H1 (cell line): ENCODE data around the gene OSBPL6. TPM values are rescaled to one million over a fixed set of nuclear protein-coding genes. Genes with fewer than 3 reads are reported as not detected.

ENCODE experiments used
- CTCF ChIA-PET: fragments of 300-600 bp; sonication (Branson Sonifier 250); formaldehyde crosslinking; loops from one replicate; lab custom pipeline; 2021; ENCODE audit not compliant: partially characterized antibody; lab: Charles Lee
- POLR2A ChIA-PET: fragments of 300-600 bp; sonication (Branson Sonifier 250); formaldehyde crosslinking; loops from one replicate; lab custom pipeline; 2021; ENCODE audit warnings: inconsistent platforms; ENCODE audit not compliant: partially characterized antibody; lab: Charles Lee
- DNase-seq, 2 experiments: peaks; one replicate each; pipeline versions ENCODE4 v3.0.0 to v3.0.0-alpha.2; 2010 to 2022; ENCODE audit warnings: low spot score in 2 of 2, low read depth in 1 of 2, mixed read lengths in 1 of 2
- FAIRE-seq: peaks from 2 replicates; lab custom pipeline; 2011; peaks lifted over from hg19 to GRCh38; lab: Jason Lieb, UNC
- H2AFZ ChIP-seq: 2 replicates; pipeline ENCODE4 v1.8.1; 2012; ENCODE audit warnings: low read length, inconsistent platforms
- H2AK5ac ChIP-seq: 2 replicates; pipeline ENCODE4 v1.6.1; 2013; ENCODE audit warnings: low read depth, low read length
- H2BK120ac ChIP-seq: replicated peaks from 2 replicates; pipeline ENCODE3; 2013; ENCODE audit warnings: low read depth, low read length, inconsistent platforms
- H2BK12ac ChIP-seq: 2 replicates; pipeline ENCODE4 v1.6.1; 2013; ENCODE audit warnings: low read depth, low read length
- H2BK15ac ChIP-seq: 2 replicates; pipeline ENCODE4 v1.6.1; 2013; ENCODE audit warnings: low read length
- H2BK20ac ChIP-seq: 2 replicates; pipeline ENCODE4 v1.6.1; 2013; ENCODE audit warnings: low read length
- H2BK5ac ChIP-seq: 2 replicates; pipeline ENCODE4 v1.6.1; 2013; ENCODE audit warnings: low read depth, low read length
- H3K14ac ChIP-seq: 2 replicates; pipeline ENCODE4 v1.6.1; 2013; ENCODE audit warnings: inconsistent platforms; ENCODE audit not compliant: insufficient read length
- H3K18ac ChIP-seq: 2 replicates; pipeline ENCODE4 v1.6.1; 2013; ENCODE audit warnings: low read length; ENCODE audit errors: extremely low read depth
- H3K23ac ChIP-seq: 2 replicates; pipeline ENCODE4 v1.6.1; 2013; ENCODE audit warnings: inconsistent platforms; ENCODE audit not compliant: insufficient read length
- H3K23me2 ChIP-seq: 2 replicates; pipeline ENCODE4 v1.6.1; 2013; ENCODE audit warnings: low read depth, low read length
- H3K27ac ChIP-seq: 2 replicates; pipeline ENCODE4 v1.6.1; 2011; ENCODE audit warnings: low read depth, low read length, inconsistent platforms
- H3K27me3 ChIP-seq, 4 experiments: replicated peaks in 1 of 4; 1 replicate in 1 of 4; 2 replicates in 3 of 4; pipeline versions ENCODE4 v1.6.1 to v1.8.1; 2011 to 2013; ENCODE audit warnings: low read length in 3 of 4, mild to moderate bottlenecking in 3 of 4, inconsistent platforms in 2 of 4, mixed read lengths in 2 of 4, moderate library complexity in 1 of 4; ENCODE audit not compliant: control insufficient read depth in 3 of 4, insufficient read depth in 3 of 4; ENCODE audit errors: extremely low read depth in 1 of 4
- H3K36me3 ChIP-seq, 4 experiments: 2 replicates each; pipeline versions ENCODE4 v1.6.1 to v1.8.1; 2011 to 2013; ENCODE audit warnings: mild to moderate bottlenecking in 4 of 4, low read length in 3 of 4, moderate library complexity in 2 of 4, control low read depth in 1 of 4, inconsistent platforms in 1 of 4; ENCODE audit not compliant: insufficient read depth in 4 of 4, control insufficient read depth in 2 of 4
- H3K4ac ChIP-seq: replicated peaks from 2 replicates; pipeline ENCODE3; 2013; ENCODE audit warnings: low read length, low read depth, mixed read lengths, inconsistent platforms; ENCODE audit not compliant: insufficient read length
- H3K4me1 ChIP-seq, 4 experiments: replicated peaks in 1 of 4; 1 replicate in 1 of 4; 2 replicates in 3 of 4; pipeline versions ENCODE4 v1.6.1 to v1.8.1; 2011 to 2013; ENCODE audit warnings: low read length in 3 of 4, inconsistent platforms in 2 of 4, mixed read lengths in 1 of 4; ENCODE audit not compliant: insufficient read depth in 4 of 4, control insufficient read depth in 3 of 4
- H3K4me2 ChIP-seq, 2 experiments: 2 replicates each; pipeline versions ENCODE4 v1.6.1 to v1.8.1; 2011 to 2013; ENCODE audit warnings: low read depth in 2 of 2, low read length in 2 of 2, control low read depth in 1 of 2, inconsistent platforms in 1 of 2, mild to moderate bottlenecking in 1 of 2; ENCODE audit not compliant: insufficient read depth in 1 of 2
- H3K4me3 ChIP-seq, 4 experiments: fragments of 200-600, 300-600 bp in 1 of 4; sonication (generic), shearing (Covaris generic), sonication (Bioruptor Twin) in 1 of 4; 2 replicates each; pipeline versions ENCODE4 v1.5.1 to v1.8.1; 2011 to 2016; ENCODE audit warnings: low read length in 4 of 4, low read depth in 3 of 4, control low read depth in 2 of 4, inconsistent platforms in 2 of 4, mild to moderate bottlenecking in 2 of 4, mixed read lengths in 1 of 4, moderate library complexity in 1 of 4; ENCODE audit not compliant: insufficient read depth in 2 of 4; ENCODE audit errors: extremely low read depth in 1 of 4
- H3K56ac ChIP-seq: replicated peaks from 2 replicates; pipeline ENCODE3; 2013; ENCODE audit warnings: low read depth, mild to moderate bottlenecking, mixed read lengths, low read length, inconsistent platforms; ENCODE audit not compliant: insufficient read length
- H3K79me1 ChIP-seq: 2 replicates; pipeline ENCODE4 v1.6.1; 2013; ENCODE audit warnings: low read depth, low read length, control low read depth
- H3K79me2 ChIP-seq, 2 experiments: 2 replicates each; pipeline versions ENCODE4 v1.6.1 to v1.8.1; 2012 to 2013; ENCODE audit warnings: low read length in 2 of 2, mild to moderate bottlenecking in 2 of 2, inconsistent platforms in 1 of 2; ENCODE audit not compliant: insufficient read depth in 2 of 2, control insufficient read depth in 1 of 2
- H3K9ac ChIP-seq, 4 experiments: replicated peaks in 1 of 4; 1 replicate in 1 of 4; 2 replicates in 3 of 4; pipeline versions ENCODE4 v1.6.1 to v1.8.1; 2011 to 2013; ENCODE audit warnings: low read depth in 3 of 4, low read length in 3 of 4, control low read depth in 2 of 4, mild to moderate bottlenecking in 2 of 4, moderate library complexity in 2 of 4, inconsistent platforms in 1 of 4; ENCODE audit errors: extremely low read depth in 1 of 4
- H3K9me3 ChIP-seq, 2 experiments: 2 replicates each; pipeline versions ENCODE4 v1.6.1 to v1.8.1; 2012 to 2013; ENCODE audit warnings: mild to moderate bottlenecking in 2 of 2, moderate library complexity in 2 of 2, control low read depth in 1 of 2, inconsistent platforms in 1 of 2, low read depth in 1 of 2, low read length in 1 of 2, mixed read lengths in 1 of 2; ENCODE audit not compliant: insufficient read depth in 2 of 2
- H4K20me1 ChIP-seq, 2 experiments: replicated peaks in 1 of 2; 2 replicates each; pipeline versions ENCODE3 to v1.8.1; 2011 to 2013; ENCODE audit warnings: inconsistent platforms in 2 of 2, low read length in 2 of 2, mild to moderate bottlenecking in 1 of 2; ENCODE audit not compliant: insufficient read depth in 2 of 2, control insufficient read depth in 1 of 2
- H4K5ac ChIP-seq: 2 replicates; pipeline ENCODE4 v1.6.1; 2013; ENCODE audit warnings: low read length, low read depth, mixed read lengths, inconsistent platforms; ENCODE audit not compliant: insufficient read length
- H4K8ac ChIP-seq: 2 replicates; pipeline ENCODE4 v1.8.0; 2013; ENCODE audit warnings: mild to moderate bottlenecking, moderate library complexity, low read length, inconsistent platforms; ENCODE audit not compliant: insufficient read depth; ENCODE audit errors: extremely low read depth
- H4K91ac ChIP-seq: replicated peaks from 2 replicates; pipeline ENCODE3; 2013; ENCODE audit warnings: low read length, mixed read lengths, inconsistent platforms; ENCODE audit not compliant: insufficient read length
- ASH2L ChIP-seq: fragments of 200-600, 300-600 bp; sonication (generic); IDR thresholded peaks from one replicate; pipeline ENCODE4 v1.7.1; 2017; ENCODE audit warnings: low read length
- CEBPB ChIP-seq: IDR thresholded peaks from 2 replicates; pipeline ENCODE4 v1.6.1; 2012; ENCODE audit warnings: low read depth, low read length
- CHD2 ChIP-seq: IDR thresholded peaks from 2 replicates; pipeline ENCODE4 v1.6.1; 2012; ENCODE audit warnings: low read length, improper control_type of control experiment
- CREB1 ChIP-seq: IDR thresholded peaks from 2 replicates; pipeline ENCODE4 v1.6.1; 2012; ENCODE audit warnings: inconsistent platforms
- GTF2F1 ChIP-seq: IDR thresholded peaks from 2 replicates; pipeline ENCODE4 v1.6.1; 2012; ENCODE audit warnings: low read depth, low read length, improper control_type of control experiment, borderline replicate concordance
- HDAC6 ChIP-seq: IDR thresholded peaks from one replicate; pipeline ENCODE4 v1.7.1; 2012; ENCODE audit warnings: low read depth, mild to moderate bottlenecking, inconsistent platforms, low read length, moderate library complexity
- KDM1A ChIP-seq: fragments of 200-600, 300-600 bp; sonication (generic); IDR thresholded peaks from 2 replicates; pipeline ENCODE4 v1.7.1; 2016; ENCODE audit warnings: mild to moderate bottlenecking, low read length, borderline replicate concordance
- NRF1 ChIP-seq: IDR thresholded peaks from 2 replicates; pipeline ENCODE4 v1.6.1; 2011; ENCODE audit warnings: mild to moderate bottlenecking, low read depth, low read length, improper control_type of control experiment
- RNF2 ChIP-seq: fragments of 200-900, 300-1000 bp; sonication (generic); IDR thresholded peaks from 2 replicates; pipeline ENCODE4 v1.7.1; 2016; ENCODE audit warnings: borderline replicate concordance, low read depth, mild to moderate bottlenecking, antibody characterized with exemption, low read length; ENCODE audit not compliant: poor library complexity, severe bottlenecking; ENCODE audit errors: missing control alignments
- SP1 ChIP-seq: IDR thresholded peaks from 2 replicates; pipeline ENCODE4 v1.6.1; 2011; ENCODE audit warnings: low read depth, low read length
- SP2 ChIP-seq: IDR thresholded peaks from 2 replicates; pipeline ENCODE4 v1.6.1; 2012; ENCODE audit warnings: mild to moderate bottlenecking, low read length, inconsistent platforms
- TAF1 ChIP-seq: IDR thresholded peaks from 2 replicates; pipeline ENCODE4 v1.6.1; 2011; ENCODE audit warnings: mild to moderate bottlenecking, low read depth, low read length
- TAF7 ChIP-seq: optimal IDR thresholded peaks from 2 replicates; pipeline ENCODE3; 2011; ENCODE audit warnings: low read depth, mild to moderate bottlenecking, inconsistent platforms, low read length, moderate library complexity, borderline replicate concordance
- TEAD4 ChIP-seq: IDR thresholded peaks from 2 replicates; pipeline ENCODE4 v1.6.1; 2012; ENCODE audit warnings: low read depth, low read length, inconsistent platforms, mixed read lengths
- WGBS, 2 experiments: shearing (Covaris generic) in 1 of 2; methylation state at CpG; one replicate each; pipeline versions ENCODE4 v1.1.6 to v1.1.7; 2013 to 2015; ENCODE audit warnings: low lambda C conversion rate in 2 of 2, mixed read lengths in 2 of 2, inconsistent platforms in 1 of 2, low coverage in 1 of 2, missing lambda C conversion rate in 1 of 2; ENCODE audit not compliant: insufficient replicate concordance in 2 of 2, insufficient coverage in 1 of 2, insufficient read length in 1 of 2; ENCODE audit errors: extremely low coverage in 1 of 2, missing lambda C conversion rate in 1 of 2; 5-methylcytosine and 5-hydroxymethylcytosine counted together
- polyA plus RNA-seq, 7 experiments: library from polyadenylated mRNA; depleted of rRNA in 3 of 7; stranded (reverse) in 5 of 7; unstranded in 2 of 7; fragments of >200 nt in 5 of 7; fragments of 200-250 nt in 2 of 7; gene quantifications; 1 replicate in 5 of 7; 2 replicates in 1 of 7; 4 replicates in 1 of 7; pipeline versions ENCODE4 v1.2.1 to v1.2.3, GENCODE V29; 2011 to 2013; ENCODE audit warnings: missing spikeins in 2 of 7, mixed read lengths in 2 of 7
- total RNA-seq: library from RNA; stranded (reverse); fragmentation: NEBNext Ultra II Directional; extraction: Animal tissue kit (Norgen Biotek cat#: 25700); gene quantifications from 2 replicates; pipeline ENCODE4 v1.2.1, GENCODE V29; 2021
- TF ChIP-seq, protein P1 (sequence below): IDR thresholded peaks from 2 replicates; pipeline ENCODE4 v1.6.1; 2011; ENCODE audit warnings: low read length, improper control_type of control experiment

The OSBPL6 gene
- total and polyA plus RNA-seq, 2 of the 8 experiments (the other 6 are each of a cell fraction or from before 2014, with no cell fraction given), result 1.7 to 5.6 TPM

- FAIRE-seq, result no peak
- Histone ChIP-seq H3K79me1 (no peaks in the 10 kb centered on the region), H3K9me3 (no peaks in the 10 kb centered on the region), H3K4me2 (no peak overlapping the region), H3K18ac (no peak overlapping the region), H4K91ac (no peak overlapping the region), H2AFZ (no peak overlapping the region), H3K4me1 (no peaks in the 10 kb centered on the region), H3K14ac (no peak overlapping the region), H3K56ac (no peak overlapping the region), H3K4me3 (no peak overlapping the region), H2BK15ac (no peak overlapping the region), H3K27me3 (no peaks in the 10 kb centered on the region), H3K79me2 (no peaks in the 10 kb centered on the region), H3K27ac (no peak overlapping the region), H2BK20ac (no peak overlapping the region), H3K23ac (no peak overlapping the region), H3K23me2 (no peaks in the 10 kb centered on the region), H4K5ac (no peak overlapping the region), H2BK5ac (no peak overlapping the region), H4K20me1 (no peaks in the 10 kb centered on the region), H3K9ac (no peak overlapping the region), H3K4ac (no peak overlapping the region), H3K36me3 (no peaks in the 10 kb centered on the region), H4K8ac (no peak overlapping the region), H2BK120ac (no peak overlapping the region), H2AK5ac (no peak overlapping the region), H2BK12ac (no peak overlapping the region)
- ChIA-PET POLR2A (no interaction called here), CTCF (interaction anchor here (0.7 to 1.1 kb wide), 3 partner anchors 23 to 387 kb away, joined by 3 read pairs; no protein-coding TSS in a partner anchor)
- DNase-seq, result no peak
- 94% methylated on average over 1 of the region's 1 CpG; no CpG with 5 or more reads in 1 of the 2 experiments for WGBS, 2 experiments
- TF ChIP-seq SP1 (no peak), CREB1 (no peak), SP2 (no peak), TEAD4 (no peak), TAF1 (no peak), CEBPB (no peak), HDAC6 (no peak), NRF1 (no peak), KDM1A (no peak), CHD2 (no peak), TAF7 (no peak), ASH2L (no peak), RNF2 (no peak), GTF2F1 (no peak)
- TF ChIP-seq, protein P1, sequence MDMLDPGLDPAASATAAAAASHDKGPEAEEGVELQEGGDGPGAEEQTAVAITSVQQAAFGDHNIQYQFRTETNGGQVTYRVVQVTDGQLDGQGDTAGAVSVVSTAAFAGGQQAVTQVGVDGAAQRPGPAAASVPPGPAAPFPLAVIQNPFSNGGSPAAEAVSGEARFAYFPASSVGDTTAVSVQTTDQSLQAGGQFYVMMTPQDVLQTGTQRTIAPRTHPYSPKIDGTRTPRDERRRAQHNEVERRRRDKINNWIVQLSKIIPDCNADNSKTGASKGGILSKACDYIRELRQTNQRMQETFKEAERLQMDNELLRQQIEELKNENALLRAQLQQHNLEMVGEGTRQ, result no peak
Measured at GRCh38 chr2:178328037-178328436, 133.7 kb downstream of the OSBPL6 start.
